Measurements from ENCODE around the gene AGAP3. TPM values are rescaled to one million over a fixed set of nuclear protein-coding genes. Genes with fewer than 3 reads are reported as not detected.

AGAP3 gene
- polyA plus RNA-seq, 1 of the 3 experiments (the other 2 are of a cell fraction) = 126 TPM

- TF ChIP-seq FOXM1 (IDR thresholded peaks at IDR 0.05; ENCODE audit: low read depth) (no peak), SMC3 (IDR thresholded peaks at IDR 0.05; ENCODE audit: low read depth, low read length) (no peak), TAF1 (IDR thresholded peaks at IDR 0.05; ENCODE audit: borderline replicate concordance, low read depth, low read length) (no peak), CHD2 (IDR thresholded peaks at IDR 0.05; ENCODE audit: low read length, partially characterized antibody) (no peak), REST (IDR thresholded peaks at IDR 0.05; ENCODE audit: low read depth, low read length) (no peak), JUND (IDR thresholded peaks at IDR 0.05) (no peak), ELF1 (IDR thresholded peaks at IDR 0.05) (no peak), MEF2A (IDR thresholded peaks at IDR 0.05; ENCODE audit: borderline replicate concordance, low read depth) (no peak), EP300 (IDR thresholded peaks at IDR 0.05; ENCODE audit: borderline replicate concordance in 1 of 2, low read depth in 1 of 2, low read length in 1 of 2) (no peak), RFX5 (IDR thresholded peaks at IDR 0.05; ENCODE audit: low read length) (no peak), TEAD4 (IDR thresholded peaks at IDR 0.05; ENCODE audit: borderline replicate concordance, insufficient read depth) (no peak), USF2 (IDR thresholded peaks at IDR 0.05; ENCODE audit: borderline replicate concordance, low read depth, low read length) (no peak), NFIC (IDR thresholded peaks at IDR 0.05; ENCODE audit: borderline replicate concordance) (no peak), RCOR1 (IDR thresholded peaks at IDR 0.05; ENCODE audit: low read length) (no peak), GABPA (IDR thresholded peaks at IDR 0.05; ENCODE audit: low read depth) (no peak), GATA2 (CRISPR knock-in tag; IDR thresholded peaks at IDR 0.05) (no peak), FOSL2 (IDR thresholded peaks at IDR 0.05; ENCODE audit: borderline replicate concordance, low read depth) (no peak), PBX3 (IDR thresholded peaks at IDR 0.05) (no peak)
- H3K27ac ChIP-seq (ENCODE audit: low read depth in 2 of 2, low read length in 1 of 2) = no peak overlapping the region; a peak in 1 of 4 replicates
- CTCF ChIA-PET = interaction anchor here (0.9 to 18.0 kb wide), 7 partner anchors 9 to 112 kb away, joined by 3 to 243 read pairs (median 4); partner anchors contain the start of gene GBX1
- H3K36me3 ChIP-seq (replicated peaks in 1 of 2; ENCODE audit: control insufficient read depth in 1 of 2, insufficient read depth in 2 of 2, low read length in 1 of 2) = peaks cover 20 to 88% of the 10 kb centered on the region in 2 experiments
- no peak overlapping the region for H3K4me3 ChIP-seq (ENCODE audit: low read depth in 2 of 2, low read length in 1 of 2)
- peaks cover 14% of the 10 kb centered on the region; the same call in 1 of the 2 replicates for H4K20me1 ChIP-seq (ENCODE audit: insufficient read depth)
- H2AFZ ChIP-seq (ENCODE audit: low read depth) = no peak overlapping the region
- H3K9ac ChIP-seq = no peak overlapping the region
- H3K79me2 ChIP-seq (ENCODE audit: insufficient read depth) = peaks cover 8% of the 10 kb centered on the region; the same call in 1 of the 2 replicates
- peaks cover 0 to 34% of the 10 kb centered on the region in 2 experiments; a peak in 1 of 4 replicates for H3K4me1 ChIP-seq (ENCODE audit: control insufficient read depth in 1 of 2, insufficient read depth in 2 of 2, low read depth in 1 of 2, low read length in 1 of 2)
- 100% methylated on average over 9 of the region's 9 CpGs for WGBS (ENCODE audit: low lambda C conversion rate)
- no peaks in the 10 kb centered on the region for H3K9me2 ChIP-seq
- no peak for DNase-seq
- H3F3A ChIP-seq (replicated peaks; ENCODE audit: insufficient read depth) = no peaks in the 10 kb centered on the region
- no peaks in the 10 kb centered on the region for H3K27me3 ChIP-seq (ENCODE audit: insufficient read depth)
- no peaks in the 10 kb centered on the region for H3K9me3 ChIP-seq
- H3K4me2 ChIP-seq = no peak overlapping the region
- POLR2A ChIA-PET = no interaction called here
Observed at GRCh38 chr7:151129960-151130591, 43.8 kb downstream of the AGAP3 start.

All from SK-N-SH (cell line).